RPMI8226 (cell line): ENCODE results near the gene EXD1.
"Not testable (repeated sequence)": the region's sequence is repeated elsewhere in the genome, so short reads cannot be mapped to it uniquely, and the experiment has no call there.

Experiments
- DNase-seq: peaks from one replicate; pipeline ENCODE4 v3.0.0-alpha.2; 2015

The EXD1 gene

DNA sequence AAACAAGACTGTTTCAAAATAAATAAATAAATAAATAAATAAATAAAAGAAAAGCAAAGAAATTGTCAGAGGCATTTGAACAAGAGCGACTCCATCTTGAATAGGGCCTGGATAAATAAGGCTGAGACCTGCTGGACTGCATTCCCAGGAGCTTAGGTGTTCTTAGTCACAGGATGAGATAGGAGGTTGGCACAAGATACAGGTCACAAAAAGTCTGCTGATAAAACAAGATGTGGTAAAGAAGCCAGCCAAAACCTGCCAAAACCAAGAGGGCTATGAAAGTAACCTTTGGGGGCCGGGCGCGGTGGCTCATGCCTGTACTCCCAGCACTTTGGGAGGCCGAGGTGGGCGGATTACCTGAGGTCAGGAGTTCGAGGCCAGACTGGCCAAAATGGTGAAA is 91.4 kb downstream of the EXD1 start:
- DNase-seq: not testable (repeated sequence)

DNA sequence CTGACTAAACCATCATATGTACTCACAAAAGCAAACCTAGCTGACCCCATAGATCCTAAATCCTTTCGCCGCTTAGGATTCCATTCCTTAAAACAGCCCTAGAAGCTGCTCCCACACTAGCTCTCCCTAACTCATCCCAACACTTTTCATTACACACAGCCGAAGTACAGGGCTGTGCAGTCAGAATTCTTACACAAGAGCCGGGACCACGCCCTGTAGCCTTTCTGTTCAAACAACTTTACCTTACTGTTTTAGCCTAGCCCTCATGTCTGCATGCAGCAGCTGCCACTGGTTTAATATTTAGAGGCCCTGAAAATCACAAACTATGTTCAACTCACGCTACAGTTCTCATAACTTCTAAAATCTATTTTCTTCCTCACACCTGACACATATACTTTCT is 95.0 kb downstream of the EXD1 start:
- DNase-seq: not testable (repeated sequence)

DNA sequence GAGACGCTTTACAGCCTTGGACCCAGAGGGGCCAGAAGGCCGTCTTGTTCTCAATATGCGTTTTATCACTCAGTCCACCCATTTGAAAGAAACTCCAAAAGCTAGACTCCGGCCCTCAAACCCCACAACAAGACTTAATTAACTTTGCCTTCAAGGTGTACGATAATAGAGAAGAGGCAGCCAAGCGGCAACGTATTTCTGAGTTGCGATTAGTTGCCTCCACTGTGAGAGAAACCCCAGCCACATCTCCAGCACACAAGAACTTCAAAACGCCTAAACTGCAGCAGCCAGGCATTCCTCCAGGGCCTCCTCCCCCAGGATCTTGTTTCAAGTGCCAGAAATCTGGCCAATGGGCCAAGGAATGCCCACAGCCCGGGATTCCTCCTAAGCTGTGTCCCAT is 97.1 kb downstream of the EXD1 start:
- DNase-seq: no peak
